Stimulated activated CD8-positive, alpha-beta memory T cell treated with anti-CD3 and anti-CD28 coated beads, Interleukin-4, amount 100 ng/mL, for 48 hours (primary cell): ENCODE measurements around the gene KRT31.
"Not testable (repeated sequence)": the region's sequence is repeated elsewhere in the genome, so short reads cannot be mapped to it uniquely, and the experiment has no call there.

Source experiments
- DNase-seq: peaks from one replicate; pipeline ENCODE4 v3.0.0-alpha.2; 2020

KRT31 gene

GRCh38 chr17:41396996-41397660 is at the start of gene KRT31:
TSS of gene KRT31 (minus strand) at chr17:41397608. CDS start at chr17:41397539, 69 bp downstream.
- no peak for DNase-seq

GRCh38 chr17:41446806-41447205 is 49.4 kb upstream of the KRT31 start:
- no peak for DNase-seq

GRCh38 chr17:41444640-41445039 is 47.2 kb upstream of the KRT31 start:
- DNase-seq, result no peak

GRCh38 chr17:41444186-41444585 is 46.8 kb upstream of the KRT31 start:
- no peak for DNase-seq

- no peak for DNase-seq
These were observed 45.3 kb upstream of the KRT31 start for GRCh38 chr17:41442739-41443138.

GRCh38 chr17:41440531-41441033 is 43.2 kb upstream of the KRT31 start, which contains the start of gene KRT38:
TSS of gene KRT38 (minus strand) at chr17:41440983. CDS start at chr17:41440921, 62 bp downstream.
- DNase-seq, result no peak

- no peak for DNase-seq
These were observed 42.0 kb upstream of the KRT31 start for GRCh38 chr17:41439375-41439774.

GRCh38 chr17:41437769-41438168 is 40.4 kb upstream of the KRT31 start:
- DNase-seq, result no peak

- DNase-seq, result no peak
These were observed 39.8 kb upstream of the KRT31 start for GRCh38 chr17:41437254-41437653.

- no peak for DNase-seq
These were observed 37.0 kb upstream of the KRT31 start for GRCh38 chr17:41434415-41434814.

GRCh38 chr17:41434005-41434404 is 36.6 kb upstream of the KRT31 start:
- DNase-seq, result no peak

- DNase-seq, result no peak
These were observed 36.2 kb upstream of the KRT31 start for GRCh38 chr17:41433586-41433985.

GRCh38 chr17:41430376-41430775 is 33.0 kb upstream of the KRT31 start:
- DNase-seq, result not testable (repeated sequence)

- no peak for DNase-seq
These were observed 32.3 kb upstream of the KRT31 start for GRCh38 chr17:41429667-41430066.

GRCh38 chr17:41428591-41429291 is 31.3 kb upstream of the KRT31 start:
- DNase-seq, result no peak

GRCh38 chr17:41424111-41424635 is 26.8 kb upstream of the KRT31 start, which contains the start of gene KRT37:
TSS of gene KRT37 (minus strand) at chr17:41424585. CDS start at chr17:41424523, 62 bp downstream.
- DNase-seq, result no peak

- DNase-seq, result not testable (repeated sequence)
These were observed 25.2 kb upstream of the KRT31 start for GRCh38 chr17:41422586-41422985.

GRCh38 chr17:41421617-41422016 is 24.2 kb upstream of the KRT31 start:
- no peak for DNase-seq

GRCh38 chr17:41421116-41421515 is 23.7 kb upstream of the KRT31 start:
- no peak for DNase-seq

GRCh38 chr17:41420134-41420533 is 22.7 kb upstream of the KRT31 start:
- DNase-seq, result no peak

GRCh38 chr17:41419716-41420115 is 22.3 kb upstream of the KRT31 start:
- no peak for DNase-seq

GRCh38 chr17:41418116-41418860 is 20.9 kb upstream of the KRT31 start:
- DNase-seq, result no peak

- DNase-seq, result no peak
These were observed 20.2 kb upstream of the KRT31 start for GRCh38 chr17:41417576-41418015.
